Effector CD8-positive, alpha-beta T cell (primary cell): ENCODE measurements around the gene CLDN3.
A peak's percentile ranks its signal among the peaks of the same experiment; 100 is the strongest.

Source experiments
- DNase-seq: peaks from one replicate; lab custom pipeline; 2025; lab: John Stamatoyannopoulos, UW

Gene CLDN3

DNA sequence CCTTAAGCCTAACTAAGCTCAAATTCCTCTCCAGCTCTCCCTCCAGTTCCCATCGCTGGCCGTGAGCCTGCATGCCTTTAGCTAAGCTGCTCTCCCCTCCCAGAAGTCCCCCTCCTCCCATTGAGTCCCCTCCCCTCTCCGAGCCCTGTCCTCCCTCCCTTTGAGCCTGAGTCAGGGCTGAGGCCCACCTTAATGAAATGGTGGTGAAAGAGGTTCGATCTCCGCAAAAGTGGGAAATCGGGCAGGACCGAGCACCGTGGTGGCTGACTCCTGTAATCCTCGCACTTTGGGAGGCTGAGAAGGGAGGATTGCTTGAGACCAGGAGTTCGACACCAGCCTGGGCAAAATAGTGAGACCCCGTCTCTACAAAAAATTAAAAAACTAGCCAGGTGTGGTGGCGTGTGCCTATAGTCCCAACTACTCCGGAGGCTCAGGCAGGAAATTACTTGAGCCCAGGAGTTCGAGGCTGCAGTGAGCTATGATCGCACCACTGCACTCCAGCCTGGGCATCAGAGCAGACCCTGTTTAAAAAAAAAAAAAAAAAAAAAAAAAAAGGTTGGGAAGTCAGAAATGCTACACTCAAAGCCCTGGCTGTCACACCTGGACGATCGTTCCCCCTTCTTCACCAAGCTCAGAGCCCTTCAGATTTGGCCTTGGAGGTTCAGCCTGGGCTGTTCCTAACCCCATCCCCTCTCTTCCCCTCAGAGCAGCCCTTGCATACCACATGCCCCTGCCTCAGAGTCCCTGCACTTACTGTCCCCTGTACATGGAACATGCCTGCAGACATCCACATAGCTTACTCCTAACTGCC, 995 bp upstream of the CLDN3 start:
- no peak for DNase-seq

DNA sequence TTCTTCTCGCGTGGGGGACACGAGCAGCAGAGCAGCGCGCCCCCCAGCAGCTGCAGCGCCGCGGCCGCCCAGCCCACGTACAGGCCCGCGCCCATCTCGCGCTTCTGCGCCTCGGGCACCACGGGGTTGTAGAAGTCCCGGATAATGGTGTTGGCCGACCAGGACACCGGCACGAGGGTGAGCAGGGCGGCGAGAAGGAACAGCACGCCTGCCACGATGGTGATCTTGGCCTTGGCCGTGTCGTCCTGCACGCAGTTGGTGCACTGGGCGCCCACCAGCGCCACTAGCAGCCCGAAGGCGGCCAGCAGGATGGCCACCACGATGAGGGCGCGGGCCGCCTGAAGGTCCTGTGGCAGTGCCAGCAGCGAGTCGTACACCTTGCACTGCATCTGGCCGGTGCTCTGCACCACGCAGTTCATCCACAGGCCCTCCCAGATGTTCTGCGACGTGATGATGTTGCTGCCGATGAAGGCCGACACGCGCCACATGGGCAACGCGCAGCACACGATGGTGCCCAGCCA, 529 bp downstream of the CLDN3 start:
- DNase-seq, result no peak

DNA sequence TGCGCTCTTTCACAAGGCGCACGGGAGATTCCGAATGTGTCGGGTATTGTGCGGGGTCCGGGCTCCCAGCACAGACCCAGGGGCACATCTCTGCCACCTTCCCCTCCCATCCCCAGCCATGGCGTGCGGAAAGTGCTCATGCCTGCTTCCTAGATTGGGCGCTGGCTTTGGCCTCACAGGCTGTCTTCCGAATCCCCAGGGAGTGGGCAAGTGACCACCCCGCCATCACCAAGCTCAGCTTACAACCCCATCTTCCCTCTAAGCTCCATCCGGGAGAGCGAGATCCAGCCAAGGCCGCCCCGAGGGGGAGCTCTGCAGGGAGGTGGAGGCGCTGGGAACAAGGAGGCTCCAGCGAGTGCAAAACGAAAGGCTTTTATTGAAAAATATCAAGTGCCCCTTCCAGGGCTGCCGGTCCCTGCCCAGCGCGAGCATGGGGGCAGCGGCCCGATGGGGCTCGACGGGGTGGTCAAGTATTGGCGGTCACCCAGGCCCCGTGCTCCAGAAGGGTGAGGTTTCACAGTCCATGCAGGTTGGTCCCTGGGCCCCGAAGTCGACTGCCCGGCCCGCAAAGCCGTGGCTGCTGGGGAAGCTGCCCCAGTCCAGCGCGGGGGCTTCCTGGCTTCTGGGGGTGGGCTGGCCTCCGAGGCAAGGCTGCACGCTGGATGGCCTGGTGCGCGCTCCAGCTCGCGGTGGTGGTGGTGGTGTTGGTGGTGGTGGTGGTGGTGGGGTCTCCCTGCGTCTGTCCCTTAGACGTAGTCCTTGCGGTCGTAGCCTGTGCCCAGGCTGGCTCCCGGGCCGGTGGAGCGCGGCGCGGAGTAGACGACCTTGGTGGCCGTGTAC, 1.2 kb downstream of the CLDN3 start:
- DNase-seq, result no peak

GRCh38 chr7:73766556-73767229, 3.4 kb downstream of the CLDN3 start:
- DNase-seq, result no peak

GRCh38 chr7:73762659-73762999, 7.4 kb downstream of the CLDN3 start:
- DNase-seq, result no peak

- no peak for DNase-seq
Observed at GRCh38 chr7:73761854-73762658, 8.0 kb downstream of the CLDN3 start.

DNA sequence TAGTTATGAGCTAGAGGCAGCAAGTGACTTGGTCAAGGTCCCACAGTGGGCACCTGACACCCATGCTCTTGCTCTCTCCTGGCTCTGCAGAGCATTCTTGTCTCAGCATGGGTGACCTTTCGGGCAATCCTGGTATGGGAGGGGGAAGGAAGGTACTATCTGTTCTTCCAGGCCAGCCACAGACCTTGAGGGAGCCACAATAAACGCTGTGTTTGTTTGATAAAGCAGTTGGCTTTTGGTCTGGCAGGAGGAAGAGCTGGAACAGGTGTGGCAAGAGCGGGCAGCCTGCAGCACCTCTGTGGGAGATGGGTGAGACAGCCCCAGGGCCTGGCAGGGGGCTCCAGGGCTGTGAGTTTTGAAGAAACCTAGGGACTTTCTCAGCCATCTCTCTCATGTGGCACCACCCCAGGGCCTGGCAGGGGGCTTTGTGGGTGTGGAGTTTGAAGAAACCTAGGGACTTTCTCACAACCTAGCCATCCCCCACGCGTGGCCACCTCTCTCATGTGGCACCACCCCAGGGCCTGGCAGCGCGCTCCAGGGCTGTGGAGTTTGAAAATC, 11.4 kb downstream of the CLDN3 start:
- no peak for DNase-seq

GRCh38 chr7:73749931-73750776, 19.9 kb downstream of the CLDN3 start:
- DNase-seq, result no peak

GRCh38 chr7:73746378-73746777, 23.7 kb downstream of the CLDN3 start:
- no peak for DNase-seq

GRCh38 chr7:73742753-73743641, 27.1 kb downstream of the CLDN3 start:
- DNase-seq, result no peak

GRCh38 chr7:73742338-73742752, 27.7 kb downstream of the CLDN3 start:
- DNase-seq, result no peak

- no peak for DNase-seq
Observed at GRCh38 chr7:73741600-73741999, 28.5 kb downstream of the CLDN3 start.

DNA sequence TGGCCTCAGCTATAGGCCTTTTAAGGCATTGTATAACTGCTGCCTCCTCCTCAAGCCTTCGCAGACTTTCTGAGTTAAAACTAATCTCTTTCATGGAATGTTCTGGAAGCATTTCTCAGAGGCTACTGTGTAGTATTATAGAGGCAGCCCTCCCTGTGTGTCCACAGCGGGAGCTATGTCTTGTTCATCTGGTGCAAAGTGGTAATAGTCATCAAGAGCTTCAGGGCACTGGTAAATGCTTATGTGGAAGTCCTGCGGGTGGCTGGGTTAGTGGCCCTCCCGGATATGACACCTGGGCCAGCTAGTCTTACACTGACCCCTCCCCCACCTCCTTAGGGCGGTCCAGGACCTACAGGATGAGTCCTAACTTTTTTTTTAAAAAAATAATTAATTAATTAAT, 29.3 kb downstream of the CLDN3 start:
- no peak for DNase-seq

DNA sequence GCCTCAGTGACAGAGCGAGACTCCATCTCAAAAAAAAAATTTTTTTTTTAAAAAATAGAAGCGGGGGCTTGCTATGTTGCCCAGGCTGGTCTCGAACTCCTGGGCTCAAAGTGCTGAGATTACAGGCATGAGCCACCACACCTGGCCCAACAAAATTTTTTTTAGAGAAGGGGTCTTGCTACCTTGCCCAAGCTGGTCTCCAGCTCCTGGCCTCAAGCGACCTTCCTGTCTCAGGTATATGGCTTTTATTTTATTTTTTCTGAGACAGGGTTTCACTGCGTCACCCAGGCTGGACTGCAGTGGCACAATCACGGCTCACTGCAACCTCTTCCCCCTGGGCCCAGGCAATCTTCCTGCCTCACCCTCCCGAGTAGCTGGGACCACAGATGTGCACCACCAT, 29.9 kb downstream of the CLDN3 start:
- DNase-seq, result no peak

- no peak for DNase-seq
Observed at GRCh38 chr7:73739387-73739767, 30.7 kb downstream of the CLDN3 start.

- peak; percentile 99 for DNase-seq
Observed at GRCh38 chr7:73738612-73739386, 31.3 kb downstream of the CLDN3 start, which contains the start of gene ABHD11. TSS of gene ABHD11 (minus strand) at chr7:73738802. CDS start at chr7:73738770, 32 bp downstream.

DNA sequence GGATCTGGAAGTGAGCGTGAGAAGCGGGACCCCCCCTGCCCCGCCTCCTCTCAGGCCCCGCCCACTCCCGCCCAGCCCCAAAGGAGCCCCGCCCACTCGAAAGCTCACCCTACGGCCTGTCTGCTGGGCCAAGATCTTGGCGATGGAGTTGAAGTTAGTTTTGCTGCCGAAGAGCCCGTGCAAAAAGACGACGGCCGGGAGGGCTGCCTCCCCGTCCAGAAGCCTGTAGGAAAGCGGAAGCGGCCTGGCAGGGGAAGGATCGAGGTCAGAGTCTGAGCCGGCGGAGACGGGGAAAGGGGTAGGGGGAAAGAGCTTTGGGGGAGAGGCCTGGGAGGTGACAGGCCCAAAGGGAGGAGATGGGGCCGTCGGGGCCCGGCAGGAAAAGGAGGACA, 31.9 kb downstream of the CLDN3 start:
- DNase-seq, result peak; percentile 69

GRCh38 chr7:73737491-73738219, 32.4 kb downstream of the CLDN3 start:
- DNase-seq, result no peak
